GM23338 (cell line): ENCODE measurements around the gene STMN3. TPM values are rescaled to one million over a fixed set of nuclear protein-coding genes. Genes with fewer than 3 reads are reported as not detected.

ENCODE experiments used
- ATAC-seq: fragments of 200-7000 bp; cut with Tn5 transposase; 3 replicates; pipeline ENCODE4 v1.9.1; 2020
- DNase-seq: peaks from one replicate; pipeline ENCODE4 v3.0.0-alpha.2; 2015; ENCODE audit warnings: low spot score
- H2AFZ ChIP-seq: fragments of 200-600 bp; sonication (generic); 2 replicates; pipeline ENCODE4 v1.8.0; 2016; ENCODE audit warnings: antibody characterized with exemption, mild to moderate bottlenecking, moderate library complexity
- H3F3A ChIP-seq: fragments of 200-600 bp; sonication (generic); replicated peaks from 2 replicates; pipeline ENCODE4 v1.8.0; 2017; ENCODE audit warnings: antibody characterized with exemption, mixed run types, low read depth
- H3K27ac ChIP-seq: fragments of 200-600 bp; sonication (generic); 2 replicates; pipeline ENCODE4 v1.6.1; 2016; ENCODE audit warnings: low read depth
- H3K27me3 ChIP-seq: fragments of 200-600 bp; sonication (generic); 2 replicates; pipeline ENCODE4 v1.8.0; 2016; ENCODE audit warnings: mild to moderate bottlenecking, mixed run types, moderate library complexity; ENCODE audit not compliant: insufficient read depth
- H3K36me3 ChIP-seq: fragments of 200-600 bp; sonication (generic); 2 replicates; pipeline ENCODE4 v1.8.0; 2016; ENCODE audit warnings: mild to moderate bottlenecking; ENCODE audit not compliant: insufficient read depth
- H3K4me1 ChIP-seq: fragments of 200-600 bp; sonication (generic); 2 replicates; pipeline ENCODE4 v1.8.0; 2016; ENCODE audit warnings: mild to moderate bottlenecking, moderate library complexity; ENCODE audit not compliant: insufficient read depth
- H3K4me2 ChIP-seq: fragments of 200-600 bp; sonication (generic); 2 replicates; pipeline ENCODE4 v1.7.1; 2017; ENCODE audit warnings: mixed run types
- H3K4me3 ChIP-seq: fragments of 200-600 bp; sonication (generic); 2 replicates; pipeline ENCODE4 v1.6.1; 2016; ENCODE audit warnings: mixed run types
- H3K79me2 ChIP-seq: fragments of 200-600 bp; sonication (generic); replicated peaks from 2 replicates; pipeline ENCODE4 v1.8.0; 2017; ENCODE audit warnings: mild to moderate bottlenecking; ENCODE audit not compliant: insufficient read depth
- H3K9me2 ChIP-seq: fragments of 200-600 bp; sonication (generic); 2 replicates; pipeline ENCODE4 v1.8.0; 2017; ENCODE audit not compliant: insufficient read depth
- H4K20me1 ChIP-seq: fragments of 200-600 bp; sonication (generic); replicated peaks from 2 replicates; pipeline ENCODE4 v1.8.0; 2017; ENCODE audit warnings: mild to moderate bottlenecking; ENCODE audit not compliant: insufficient read depth
- H3K27ac Mint-ChIP-seq: 2 replicates; pipeline ENCODE4 v1.8.0; 2020; ENCODE audit warnings: inconsistent platforms, mild to moderate bottlenecking, moderate library complexity, mixed read lengths
- H3K27me3 Mint-ChIP-seq: 3 replicates; pipeline ENCODE4 v1.8.0; 2022; ENCODE audit warnings: low read depth, mild to moderate bottlenecking, moderate library complexity, mixed read lengths, inconsistent platforms; ENCODE audit not compliant: insufficient read depth, poor library complexity
- H3K36me3 Mint-ChIP-seq: 3 replicates; pipeline ENCODE4 v1.8.0; 2021; ENCODE audit warnings: low read depth, mild to moderate bottlenecking, inconsistent platforms, moderate library complexity, mixed read lengths
- H3K4me1 Mint-ChIP-seq: 3 replicates; pipeline ENCODE4 v1.8.0; 2020; ENCODE audit warnings: mild to moderate bottlenecking, inconsistent platforms, mixed read lengths
- H3K4me3 Mint-ChIP-seq: 3 replicates; pipeline ENCODE4 v1.8.0; 2021; ENCODE audit warnings: moderate library complexity, mild to moderate bottlenecking, inconsistent platforms, mixed read lengths
- H3K9me3 Mint-ChIP-seq: 3 replicates; pipeline ENCODE4 v1.8.0; 2020; ENCODE audit warnings: moderate library complexity, mild to moderate bottlenecking, inconsistent platforms, mixed read lengths
- CREB1 ChIP-seq: fragments of 250-450 bp; sonication (Bioruptor Pico); IDR thresholded peaks from 2 replicates; pipeline ENCODE4 v1.5.0; 2020; ENCODE audit warnings: low read depth, mild to moderate bottlenecking, moderate library complexity
- CTCF ChIP-seq, 2 experiments: fragments of 200-600 bp in 1 of 2; sonication (generic) in 1 of 2; conservative IDR thresholded peaks; 2 replicates each; pipeline versions ENCODE4 v1.5.1 to v1.6.1; 2016 to 2017; ENCODE audit warnings: antibody characterized with exemption in 2 of 2, low read depth in 2 of 2, mild to moderate bottlenecking in 2 of 2, moderate library complexity in 1 of 2
- ETS1 ChIP-seq: IDR thresholded peaks from 2 replicates; pipeline ENCODE4 v1.6.1; 2016; ENCODE audit warnings: antibody characterized with exemption
- EZH2 ChIP-seq: fragments of 200-600 bp; sonication (generic); IDR thresholded peaks from one replicate; pipeline ENCODE4 v1.8.0; 2017; ENCODE audit warnings: antibody characterized with exemption, mild to moderate bottlenecking, low read depth; ENCODE audit not compliant: unreplicated experiment
- EZH2phosphoT487 ChIP-seq: fragments of 200-600 bp; sonication (generic); IDR thresholded peaks from one replicate; pipeline ENCODE4 v1.8.1; 2018; ENCODE audit warnings: antibody characterized with exemption; ENCODE audit not compliant: unreplicated experiment
- JUNB ChIP-seq: IDR thresholded peaks from one replicate; pipeline ENCODE4 v1.6.1; 2016; ENCODE audit warnings: antibody characterized with exemption; ENCODE audit not compliant: unreplicated experiment
- NANOG ChIP-seq: IDR thresholded peaks from 2 replicates; pipeline ENCODE4 v1.6.1; 2016; ENCODE audit warnings: antibody characterized with exemption, borderline replicate concordance
- POLR2AphosphoS5 ChIP-seq: IDR thresholded peaks from 2 replicates; pipeline ENCODE4 v1.6.1; 2016; ENCODE audit warnings: antibody characterized with exemption, low read depth
- REST ChIP-seq: IDR thresholded peaks from one replicate; pipeline ENCODE4 v1.6.1; 2018; ENCODE audit warnings: antibody characterized with exemption; ENCODE audit not compliant: unreplicated experiment
- STAT1 ChIP-seq: IDR thresholded peaks from one replicate; pipeline ENCODE4 v1.6.1; 2016; ENCODE audit warnings: antibody characterized with exemption; ENCODE audit not compliant: unreplicated experiment
- ZNF114 ChIP-seq: fragments of 250-450 bp; sonication (Bioruptor Pico); IDR thresholded peaks from 2 replicates; pipeline ENCODE4 v1.5.0; 2020; ENCODE audit warnings: mild to moderate bottlenecking, moderate library complexity
- ZNF331 ChIP-seq: fragments of 250-450 bp; sonication (Bioruptor Pico); IDR thresholded peaks from 2 replicates; pipeline ENCODE4 v1.5.0; 2020; ENCODE audit warnings: low read depth, mild to moderate bottlenecking, moderate library complexity
- ZNF462 ChIP-seq: fragments of 250-450 bp; sonication (Bioruptor Pico); IDR thresholded peaks from 2 replicates; pipeline ENCODE4 v1.5.0; 2020; ENCODE audit warnings: mild to moderate bottlenecking, moderate library complexity
- polyA plus RNA-seq: library from polyadenylated mRNA; unstranded; fragments of >200 nt; fragmentation: Nextera tagmentation; extraction: Ambion mirVana; gene quantifications from 2 replicates; pipeline ENCODE4 v1.2.1, GENCODE V29; 2016
- total RNA-seq: library from RNA; depleted of rRNA; stranded (reverse); fragments of >200 nt; shearing (Covaris generic); gene quantifications from 2 replicates; pipeline ENCODE4 v1.2.3, GENCODE V29; 2014

Gene STMN3
- total and polyA plus RNA-seq, 2 experiments from 2014 or later, result 28.6 to 61.3 TPM

GRCh38 chr20:63592661-63593060 is 60.6 kb downstream of the STMN3 start:
- H3K27me3 ChIP-seq, result no peaks in the 10 kb centered on the region
- H3K36me3 ChIP-seq, result no peaks in the 10 kb centered on the region
- H3K4me3 ChIP-seq, result no peak overlapping the region
- TF ChIP-seq ZNF462, result no peak
- no peak for TF ChIP-seq ZNF114 (CRISPR knock-in tag)
- TF ChIP-seq POLR2AphosphoS5, result no peak
- no peak for TF ChIP-seq JUNB
- TF ChIP-seq EZH2phosphoT487, result no peak
- TF ChIP-seq NANOG, result no peak
- TF ChIP-seq EZH2, result no peak
- TF ChIP-seq ZNF331, result no peak
- TF ChIP-seq CTCF (conservative IDR thresholded peaks at IDR 0.05; ENCODE audit: low read depth in 2 of 2), result no peak
- TF ChIP-seq REST, result no peak
- no peak for TF ChIP-seq ETS1
- TF ChIP-seq CREB1, result no peak
- no peak for TF ChIP-seq STAT1
- Mint-ChIP-seq H3K9me3 (no peaks in the 10 kb centered on the region), H3K4me3 (no peak overlapping the region), H3K27me3 (peaks cover 3% of the 10 kb centered on the region), H3K4me1 (no peaks in the 10 kb centered on the region), H3K27ac (no peak overlapping the region), H3K36me3 (peaks cover 18% of the 10 kb centered on the region)
- H2AFZ ChIP-seq, result no peak overlapping the region
- no peaks in the 10 kb centered on the region for H3K4me1 ChIP-seq
- 0 out of 2 replicates have a peak overlapping the region, but pooled peaks have one; percentile 45 for H3K27ac ChIP-seq
- no peak overlapping the region for H3K4me2 ChIP-seq
- H4K20me1 ChIP-seq, result no peaks in the 10 kb centered on the region
- ATAC-seq, result no peak
- no peak for DNase-seq
- H3K9me2 ChIP-seq, result no peaks in the 10 kb centered on the region
- no peaks in the 10 kb centered on the region for H3K79me2 ChIP-seq
- H3F3A ChIP-seq, result 0 out of 2 replicates have a peak, but pooled peaks cover 2% of the 10 kb centered on the region
